ENCODE data around the gene WNT4.

WNT4 gene

GRCh38 chr1:22188436-22188835 lies 45.5 kb upstream of the WNT4 start:
- no peak for TF ChIP-seq CTCF (IDR thresholded peaks at IDR 0.05; ENCODE audit: low read depth, low read length)
- no peak for TF ChIP-seq MYC (IDR thresholded peaks at IDR 0.05; ENCODE audit: low read depth, low read length)
- TF ChIP-seq MAX (IDR thresholded peaks at IDR 0.05; ENCODE audit: low read depth, low read length) = no peak
- no peak for TF ChIP-seq POLR2A (IDR thresholded peaks at IDR 0.05; ENCODE audit: extremely low read depth, insufficient read length)
- H3K4me3 ChIP-seq (ENCODE audit: low read depth, low read length) = no peak overlapping the region
- no peak for DNase-seq (ENCODE audit: low read depth)

- no peak overlapping the region for H3K4me3 ChIP-seq (ENCODE audit: low read depth, low read length)
- TF ChIP-seq CTCF (IDR thresholded peaks at IDR 0.05; ENCODE audit: low read depth, low read length) (no peak), MYC (IDR thresholded peaks at IDR 0.05; ENCODE audit: low read depth, low read length) (no peak), POLR2A (IDR thresholded peaks at IDR 0.05; ENCODE audit: extremely low read depth, insufficient read length) (no peak), MAX (IDR thresholded peaks at IDR 0.05; ENCODE audit: low read depth, low read length) (no peak)
- DNase-seq (ENCODE audit: low read depth) = no peak
Observed at GRCh38 chr1:22186311-22186710, 43.4 kb upstream of the WNT4 start.

GRCh38 chr1:22184892-22185612 lies 42.2 kb upstream of the WNT4 start:
- DNase-seq (ENCODE audit: low read depth) = peak; percentile 27
- no peak overlapping the region for H3K4me3 ChIP-seq (ENCODE audit: low read depth, low read length)
- TF ChIP-seq POLR2A (IDR thresholded peaks at IDR 0.05; ENCODE audit: extremely low read depth, insufficient read length) (no peak), CTCF (IDR thresholded peaks at IDR 0.05; ENCODE audit: low read depth, low read length) (no peak), MYC (IDR thresholded peaks at IDR 0.05; ENCODE audit: low read depth, low read length) (no peak), MAX (IDR thresholded peaks at IDR 0.05; ENCODE audit: low read depth, low read length) (no peak)

- TF ChIP-seq MYC (IDR thresholded peaks at IDR 0.05; ENCODE audit: low read depth, low read length) (no peak), CTCF (IDR thresholded peaks at IDR 0.05; ENCODE audit: low read depth, low read length) (no peak), POLR2A (IDR thresholded peaks at IDR 0.05; ENCODE audit: extremely low read depth, insufficient read length) (no peak), MAX (IDR thresholded peaks at IDR 0.05; ENCODE audit: low read depth, low read length) (no peak)
- H3K4me3 ChIP-seq (ENCODE audit: low read depth, low read length) = no peak overlapping the region
- no peak for DNase-seq (ENCODE audit: low read depth)
Observed at GRCh38 chr1:22184454-22184853, 41.6 kb upstream of the WNT4 start.

GRCh38 chr1:22182715-22183114 lies 39.8 kb upstream of the WNT4 start:
- no peak for DNase-seq (ENCODE audit: low read depth)
- TF ChIP-seq POLR2A (IDR thresholded peaks at IDR 0.05; ENCODE audit: extremely low read depth, insufficient read length) (no peak), CTCF (IDR thresholded peaks at IDR 0.05; ENCODE audit: low read depth, low read length) (no peak), MAX (IDR thresholded peaks at IDR 0.05; ENCODE audit: low read depth, low read length) (no peak), MYC (IDR thresholded peaks at IDR 0.05; ENCODE audit: low read depth, low read length) (no peak)
- no peak overlapping the region for H3K4me3 ChIP-seq (ENCODE audit: low read depth, low read length)

All from NB4 (cell line).